ENCODE data around the gene FNIP2.

FNIP2 gene

DNA sequence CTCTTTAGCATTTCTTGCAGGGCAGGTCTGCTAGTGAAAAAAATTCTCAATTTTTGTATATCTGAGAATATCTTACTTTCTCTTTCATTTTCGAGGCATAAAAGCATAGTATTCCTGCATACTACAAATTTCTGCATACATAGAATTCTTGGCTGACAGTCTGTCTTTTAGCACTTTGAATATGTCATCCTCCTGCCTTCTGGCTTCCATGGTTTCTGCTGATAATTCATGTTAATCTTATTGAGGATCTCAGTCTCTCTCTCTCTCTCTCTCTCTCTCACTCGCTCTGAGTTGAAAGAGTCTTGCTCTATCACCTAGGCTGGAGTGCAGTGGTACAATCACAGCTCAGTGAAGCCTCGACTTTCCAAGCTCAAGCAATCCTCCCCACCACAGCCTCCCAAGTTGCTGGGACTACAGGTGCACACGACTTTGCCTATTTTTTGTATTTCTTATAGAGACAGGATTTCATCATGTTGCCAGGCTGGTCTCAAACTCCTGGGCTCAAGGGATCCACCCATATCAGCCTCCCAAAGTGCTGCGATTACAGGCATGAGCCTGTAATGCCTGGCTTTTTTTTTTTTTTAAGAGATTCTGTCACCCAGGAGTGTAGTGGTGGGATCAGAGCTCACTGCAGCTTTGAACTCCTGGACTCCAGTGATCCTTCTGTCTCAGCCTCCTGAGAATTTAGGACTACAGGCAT lies 161.3 kb downstream of the FNIP2 start:
- no peaks in the 10 kb centered on the region for H4K20me1 ChIP-seq (ENCODE audit: insufficient read depth, low read length, poor library complexity, severe bottlenecking)
- no peaks in the 10 kb centered on the region for H3K9me2 ChIP-seq (replicated peaks; ENCODE audit: low read depth, low read length)
- H3K27me3 ChIP-seq (ENCODE audit: insufficient read depth, low read length, poor library complexity, severe bottlenecking): no peaks in the 10 kb centered on the region
- H3K4me2 ChIP-seq (ENCODE audit: low read depth, low read length, poor library complexity, severe bottlenecking): no peak overlapping the region
- no peaks in the 10 kb centered on the region for H3K4me1 ChIP-seq (ENCODE audit: insufficient read depth, low read length, poor library complexity, severe bottlenecking)
- no peaks in the 10 kb centered on the region; the same call in 1 of the 2 replicates for H3K9me3 ChIP-seq (ENCODE audit: insufficient read depth, low read depth, low read length)
- no peak overlapping the region for H3K9ac ChIP-seq (ENCODE audit: low read depth, low read length, poor library complexity, severe bottlenecking)
- H3K36me3 ChIP-seq (ENCODE audit: insufficient read depth, low read length): no peaks in the 10 kb centered on the region
- no peaks in the 10 kb centered on the region for H3K79me2 ChIP-seq (ENCODE audit: insufficient read depth, low read length)
- H3F3A ChIP-seq (ENCODE audit: low read depth): no peaks in the 10 kb centered on the region
- TF ChIP-seq, protein P1, sequence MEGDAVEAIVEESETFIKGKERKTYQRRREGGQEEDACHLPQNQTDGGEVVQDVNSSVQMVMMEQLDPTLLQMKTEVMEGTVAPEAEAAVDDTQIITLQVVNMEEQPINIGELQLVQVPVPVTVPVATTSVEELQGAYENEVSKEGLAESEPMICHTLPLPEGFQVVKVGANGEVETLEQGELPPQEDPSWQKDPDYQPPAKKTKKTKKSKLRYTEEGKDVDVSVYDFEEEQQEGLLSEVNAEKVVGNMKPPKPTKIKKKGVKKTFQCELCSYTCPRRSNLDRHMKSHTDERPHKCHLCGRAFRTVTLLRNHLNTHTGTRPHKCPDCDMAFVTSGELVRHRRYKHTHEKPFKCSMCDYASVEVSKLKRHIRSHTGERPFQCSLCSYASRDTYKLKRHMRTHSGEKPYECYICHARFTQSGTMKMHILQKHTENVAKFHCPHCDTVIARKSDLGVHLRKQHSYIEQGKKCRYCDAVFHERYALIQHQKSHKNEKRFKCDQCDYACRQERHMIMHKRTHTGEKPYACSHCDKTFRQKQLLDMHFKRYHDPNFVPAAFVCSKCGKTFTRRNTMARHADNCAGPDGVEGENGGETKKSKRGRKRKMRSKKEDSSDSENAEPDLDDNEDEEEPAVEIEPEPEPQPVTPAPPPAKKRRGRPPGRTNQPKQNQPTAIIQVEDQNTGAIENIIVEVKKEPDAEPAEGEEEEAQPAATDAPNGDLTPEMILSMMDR (conservative IDR thresholded peaks at IDR 0.05; ENCODE audit: low read length): no peak
- no peak for TF ChIP-seq EZH2phosphoT487 (IDR thresholded peaks at IDR 0.05; ENCODE audit: borderline replicate concordance)
- no peak overlapping the region for H3K4me3 ChIP-seq (ENCODE audit: low read length, poor library complexity, severe bottlenecking)
- H2AFZ ChIP-seq (ENCODE audit: low read length): peak overlapping the region; percentile 51; the same call in 1 of the 2 replicates

DNA sequence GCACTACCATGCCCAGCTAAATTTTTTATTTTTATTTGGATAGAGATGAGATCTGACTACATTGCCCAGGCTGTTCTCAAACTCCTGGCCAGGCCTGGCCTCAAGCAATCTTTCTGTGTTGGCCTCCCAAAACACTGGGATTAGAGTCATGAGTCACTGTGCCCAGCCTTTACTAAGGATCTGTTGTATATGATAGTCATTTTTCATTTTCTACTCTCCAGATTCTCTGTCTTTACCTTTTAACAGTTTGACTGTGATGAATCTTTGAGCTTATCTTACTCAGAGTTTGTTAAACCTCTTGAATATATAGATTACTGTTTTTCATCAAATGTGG lies 161.8 kb downstream of the FNIP2 start:
- Histone ChIP-seq H3K9me3 (ENCODE audit: insufficient read depth, low read depth, low read length) (no peaks in the 10 kb centered on the region; the same call in 1 of the 2 replicates), H3K36me3 (ENCODE audit: insufficient read depth, low read length) (no peaks in the 10 kb centered on the region), H2AFZ (ENCODE audit: low read length) (no peak overlapping the region), H3K4me3 (ENCODE audit: low read length, poor library complexity, severe bottlenecking) (no peak overlapping the region), H3K9me2 (replicated peaks; ENCODE audit: low read depth, low read length) (no peaks in the 10 kb centered on the region), H3K4me2 (ENCODE audit: low read depth, low read length, poor library complexity, severe bottlenecking) (no peak overlapping the region), H3K79me2 (ENCODE audit: insufficient read depth, low read length) (no peaks in the 10 kb centered on the region), H3K27me3 (ENCODE audit: insufficient read depth, low read length, poor library complexity, severe bottlenecking) (no peaks in the 10 kb centered on the region), H3K4me1 (ENCODE audit: insufficient read depth, low read length, poor library complexity, severe bottlenecking) (no peaks in the 10 kb centered on the region), H3F3A (ENCODE audit: low read depth) (no peaks in the 10 kb centered on the region), H3K9ac (ENCODE audit: low read depth, low read length, poor library complexity, severe bottlenecking) (no peak overlapping the region), H4K20me1 (ENCODE audit: insufficient read depth, low read length, poor library complexity, severe bottlenecking) (no peaks in the 10 kb centered on the region)
- no peak for TF ChIP-seq EZH2phosphoT487 (IDR thresholded peaks at IDR 0.05; ENCODE audit: borderline replicate concordance)
- TF ChIP-seq, protein P1 (conservative IDR thresholded peaks at IDR 0.05; ENCODE audit: low read length): no peak

DNA sequence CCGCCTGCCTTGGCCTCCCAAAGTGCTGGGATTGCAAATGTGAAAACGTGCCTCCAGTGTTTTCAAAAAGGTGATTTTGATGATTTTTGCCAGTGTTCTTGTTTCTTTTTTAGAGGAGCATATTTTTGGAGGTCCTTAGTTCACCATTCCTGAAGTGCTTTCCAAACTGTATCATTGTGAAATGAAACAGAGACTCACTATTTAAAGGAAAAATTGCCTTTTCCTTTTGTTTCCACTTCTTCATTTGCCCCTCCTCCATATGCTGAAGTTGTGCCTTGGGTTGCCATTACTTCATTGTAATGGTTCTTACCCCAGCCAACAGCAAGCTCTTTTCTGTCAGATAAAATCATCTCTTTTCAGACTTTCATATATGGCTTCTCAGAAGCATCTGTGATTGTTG lies 164.4 kb downstream of the FNIP2 start:
- Histone ChIP-seq H3K36me3 (ENCODE audit: insufficient read depth, low read length) (no peaks in the 10 kb centered on the region), H3F3A (ENCODE audit: low read depth) (no peaks in the 10 kb centered on the region), H3K9ac (ENCODE audit: low read depth, low read length, poor library complexity, severe bottlenecking) (no peak overlapping the region), H3K79me2 (ENCODE audit: insufficient read depth, low read length) (no peaks in the 10 kb centered on the region), H3K9me3 (ENCODE audit: insufficient read depth, low read depth, low read length) (no peaks in the 10 kb centered on the region; the same call in 1 of the 2 replicates), H3K4me1 (ENCODE audit: insufficient read depth, low read length, poor library complexity, severe bottlenecking) (no peaks in the 10 kb centered on the region), H3K4me3 (ENCODE audit: low read length, poor library complexity, severe bottlenecking) (no peak overlapping the region), H3K27me3 (ENCODE audit: insufficient read depth, low read length, poor library complexity, severe bottlenecking) (no peaks in the 10 kb centered on the region), H3K9me2 (replicated peaks; ENCODE audit: low read depth, low read length) (no peaks in the 10 kb centered on the region), H2AFZ (ENCODE audit: low read length) (no peak overlapping the region), H4K20me1 (ENCODE audit: insufficient read depth, low read length, poor library complexity, severe bottlenecking) (no peaks in the 10 kb centered on the region), H3K4me2 (ENCODE audit: low read depth, low read length, poor library complexity, severe bottlenecking) (no peak overlapping the region)
- TF ChIP-seq, protein P1 (conservative IDR thresholded peaks at IDR 0.05; ENCODE audit: low read length): no peak
- no peak for TF ChIP-seq EZH2phosphoT487 (IDR thresholded peaks at IDR 0.05; ENCODE audit: borderline replicate concordance)
